ENCODE results near the gene ZSCAN22. TPM values are rescaled to one million over a fixed set of nuclear protein-coding genes. Genes with fewer than 3 reads are reported as not detected.
A peak's percentile ranks its signal among the peaks of the same experiment; 100 is the strongest.

The ZSCAN22 gene
- total and polyA plus RNA-seq, 2 experiments from 2014 or later = 0.86 to 2.9 TPM

GRCh38 chr19:58381460-58382212 lies 54.8 kb downstream of the ZSCAN22 start:
- peak overlapping the region; percentile 74 for H3K4me2 ChIP-seq
- no peaks in the 10 kb centered on the region for H3K9me3 Mint-ChIP-seq
- H3K4me1 ChIP-seq (ENCODE audit: insufficient read depth) = peaks cover 13% of the 10 kb centered on the region; the same call in 1 of the 2 replicates
- DNase-seq (ENCODE audit: low spot score) = no peak
- no peaks in the 10 kb centered on the region for H4K20me1 ChIP-seq (replicated peaks; ENCODE audit: insufficient read depth)
- no peaks in the 10 kb centered on the region for H3K79me2 ChIP-seq (replicated peaks; ENCODE audit: insufficient read depth)
- H3K36me3 Mint-ChIP-seq (ENCODE audit: low read depth) = no peaks in the 10 kb centered on the region; the same call in 2 of the 3 replicates
- peak overlapping the region; percentile 85 for H3K27ac Mint-ChIP-seq
- H3K27me3 ChIP-seq (ENCODE audit: insufficient read depth) = no peaks in the 10 kb centered on the region
- no peak for TF ChIP-seq REST (IDR thresholded peaks at IDR 0.05; ENCODE audit: unreplicated experiment)
- no peak for TF ChIP-seq ZNF114 (CRISPR knock-in tag; IDR thresholded peaks at IDR 0.05)
- TF ChIP-seq ZNF331 (CRISPR knock-in tag; IDR thresholded peaks at IDR 0.05; ENCODE audit: low read depth) = no peak
- TF ChIP-seq POLR2AphosphoS5 (IDR thresholded peaks at IDR 0.05; ENCODE audit: low read depth) = no peak
- peaks cover 14% of the 10 kb centered on the region for H3K4me1 Mint-ChIP-seq
- H3K9me2 ChIP-seq (ENCODE audit: insufficient read depth) = no peaks in the 10 kb centered on the region
- peak overlapping the region; percentile 84 for H3K4me3 Mint-ChIP-seq
- no peaks in the 10 kb centered on the region for H3K36me3 ChIP-seq (ENCODE audit: insufficient read depth)
- H3K27me3 Mint-ChIP-seq (ENCODE audit: insufficient read depth, low read depth, poor library complexity) = peaks cover 26% of the 10 kb centered on the region
- peak overlapping the region; percentile 88 for H3K4me3 ChIP-seq
- no peak for ATAC-seq
- no peak overlapping the region for H2AFZ ChIP-seq
- peaks cover 8% of the 10 kb centered on the region; the same call in 1 of the 2 replicates for H3F3A ChIP-seq (replicated peaks; ENCODE audit: low read depth)
- no peak overlapping the region for H3K27ac ChIP-seq (ENCODE audit: low read depth)

GRCh38 chr19:58382997-58383603 lies 56.3 kb downstream of the ZSCAN22 start:
- Histone ChIP-seq H3K4me1 (ENCODE audit: insufficient read depth) (peaks cover 17% of the 10 kb centered on the region), H3K4me2 (no peak overlapping the region), H3K27ac (ENCODE audit: low read depth) (no peak overlapping the region), H3K27me3 (ENCODE audit: insufficient read depth) (no peaks in the 10 kb centered on the region), H3K79me2 (replicated peaks; ENCODE audit: insufficient read depth) (peaks cover 10% of the 10 kb centered on the region), H2AFZ (no peak overlapping the region), H3F3A (replicated peaks; ENCODE audit: low read depth) (peaks cover 16% of the 10 kb centered on the region), H4K20me1 (replicated peaks; ENCODE audit: insufficient read depth) (peaks cover 9% of the 10 kb centered on the region), H3K9me2 (ENCODE audit: insufficient read depth) (no peaks in the 10 kb centered on the region), H3K36me3 (ENCODE audit: insufficient read depth) (no peaks in the 10 kb centered on the region), H3K4me3 (no peak overlapping the region)
- Mint-ChIP-seq H3K4me3 (no peak overlapping the region), H3K9me3 (peaks cover 3% of the 10 kb centered on the region; the same call in 2 of the 3 replicates), H3K36me3 (ENCODE audit: low read depth) (peaks cover 10% of the 10 kb centered on the region), H3K27me3 (ENCODE audit: insufficient read depth, low read depth, poor library complexity) (peaks cover 35% of the 10 kb centered on the region), H3K4me1 (peaks cover 18% of the 10 kb centered on the region), H3K27ac (no peak overlapping the region)
- TF ChIP-seq EZH2 (IDR thresholded peaks at IDR 0.05; ENCODE audit: low read depth, unreplicated experiment) = no peak
- TF ChIP-seq CTCF (conservative IDR thresholded peaks at IDR 0.05; ENCODE audit: low read depth in 2 of 2) = no peak
- TF ChIP-seq POLR2AphosphoS5 (IDR thresholded peaks at IDR 0.05; ENCODE audit: low read depth) = no peak
- DNase-seq (ENCODE audit: low spot score) (no peak), ATAC-seq (no peak)

All from GM23338 (cell line).